ENCODE results near the gene RAP2B.
"Not testable (repeated sequence)": the region's sequence is repeated elsewhere in the genome, so short reads cannot be mapped to it uniquely, and the experiment has no call there.

Gene RAP2B

DNA sequence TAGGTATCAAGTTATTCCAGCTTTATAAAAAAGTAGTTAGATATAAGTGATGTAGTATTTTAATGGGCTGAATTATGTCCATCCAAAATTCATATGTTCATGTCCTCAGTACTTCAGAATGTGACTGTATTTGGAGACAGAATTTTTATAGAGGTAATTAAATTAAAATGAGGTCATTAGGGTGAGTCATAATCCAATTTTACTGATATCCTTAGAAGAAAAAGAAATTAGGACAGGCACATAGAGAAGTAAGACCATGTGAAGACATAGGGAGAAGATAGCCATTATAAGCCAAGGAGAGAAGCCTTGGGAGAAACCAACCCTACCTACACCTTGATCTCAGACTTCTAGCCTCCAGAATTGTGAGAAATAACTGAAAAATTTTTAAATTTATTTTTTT, 30.3 kb downstream of the RAP2B start:
- no peak for DNase-seq (ENCODE audit: low read depth)
- no peak overlapping the region for H3K4me3 ChIP-seq (ENCODE audit: control insufficient read depth, low read depth, low read length)
- TF ChIP-seq, protein P1, sequence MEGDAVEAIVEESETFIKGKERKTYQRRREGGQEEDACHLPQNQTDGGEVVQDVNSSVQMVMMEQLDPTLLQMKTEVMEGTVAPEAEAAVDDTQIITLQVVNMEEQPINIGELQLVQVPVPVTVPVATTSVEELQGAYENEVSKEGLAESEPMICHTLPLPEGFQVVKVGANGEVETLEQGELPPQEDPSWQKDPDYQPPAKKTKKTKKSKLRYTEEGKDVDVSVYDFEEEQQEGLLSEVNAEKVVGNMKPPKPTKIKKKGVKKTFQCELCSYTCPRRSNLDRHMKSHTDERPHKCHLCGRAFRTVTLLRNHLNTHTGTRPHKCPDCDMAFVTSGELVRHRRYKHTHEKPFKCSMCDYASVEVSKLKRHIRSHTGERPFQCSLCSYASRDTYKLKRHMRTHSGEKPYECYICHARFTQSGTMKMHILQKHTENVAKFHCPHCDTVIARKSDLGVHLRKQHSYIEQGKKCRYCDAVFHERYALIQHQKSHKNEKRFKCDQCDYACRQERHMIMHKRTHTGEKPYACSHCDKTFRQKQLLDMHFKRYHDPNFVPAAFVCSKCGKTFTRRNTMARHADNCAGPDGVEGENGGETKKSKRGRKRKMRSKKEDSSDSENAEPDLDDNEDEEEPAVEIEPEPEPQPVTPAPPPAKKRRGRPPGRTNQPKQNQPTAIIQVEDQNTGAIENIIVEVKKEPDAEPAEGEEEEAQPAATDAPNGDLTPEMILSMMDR (IDR thresholded peaks at IDR 0.05; ENCODE audit: control insufficient read depth, insufficient read depth, low read depth, low read length, missing control alignments): no peak

DNA sequence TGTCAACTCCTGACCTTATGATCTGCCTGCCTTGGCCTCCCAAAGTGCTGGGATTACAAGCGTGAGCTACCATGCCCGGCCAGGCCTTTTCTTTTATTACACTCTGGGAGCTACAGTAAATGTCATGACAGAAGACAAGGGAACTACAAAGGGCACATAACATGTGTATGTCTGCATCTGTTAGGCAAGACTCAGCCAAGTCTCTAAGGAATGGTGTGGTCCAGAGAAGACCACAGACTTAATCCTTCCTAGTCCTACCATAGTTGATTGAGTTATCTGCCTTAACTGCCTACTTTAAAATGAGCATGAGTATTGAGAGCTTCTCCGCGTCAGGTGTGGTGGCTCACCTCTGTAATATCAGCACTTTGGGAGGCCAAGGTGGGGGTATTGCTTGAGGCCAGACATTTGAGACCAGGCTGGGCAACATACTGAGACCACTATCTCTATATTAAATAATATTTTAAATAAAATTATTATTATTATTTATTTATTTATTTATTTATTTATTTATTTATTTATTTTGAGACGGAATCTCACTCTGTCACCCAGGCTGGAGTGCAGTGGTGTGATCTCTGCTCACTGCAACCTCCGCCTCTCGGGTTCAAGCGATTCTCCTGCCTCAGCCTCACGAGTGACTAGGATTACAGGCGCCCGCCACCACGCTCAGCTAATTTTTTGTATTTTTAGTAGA, 31.9 kb downstream of the RAP2B start:
- DNase-seq (ENCODE audit: low read depth); H3K4me3 ChIP-seq (ENCODE audit: control insufficient read depth, low read depth, low read length): not testable (repeated sequence)

DNA sequence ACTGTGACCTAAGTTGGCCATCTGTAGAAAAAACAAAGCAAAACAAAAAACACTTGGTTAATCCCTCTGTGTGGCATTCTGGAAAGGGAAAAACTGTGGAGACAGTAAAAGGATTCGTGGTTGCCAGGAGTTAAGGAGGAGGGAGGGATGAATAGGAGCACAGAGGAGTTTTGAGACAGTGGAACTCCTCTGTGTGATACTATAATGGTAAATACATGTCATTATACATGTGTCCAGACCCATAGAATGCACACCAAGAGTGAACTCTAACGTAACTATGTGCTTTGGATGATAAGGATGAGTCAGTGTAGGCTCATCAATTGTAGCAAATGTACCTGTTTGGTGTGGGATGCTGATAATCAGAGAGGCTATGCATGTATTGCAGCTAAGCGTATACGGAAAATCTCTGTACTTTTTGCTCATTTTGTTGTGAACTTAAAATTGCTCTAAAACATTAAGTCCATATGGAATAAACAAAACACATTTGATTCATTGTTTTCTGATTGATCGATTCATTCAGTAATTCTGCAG, 33.4 kb downstream of the RAP2B start:
- DNase-seq (ENCODE audit: low read depth): no peak
- TF ChIP-seq, protein P1 (IDR thresholded peaks at IDR 0.05; ENCODE audit: control insufficient read depth, insufficient read depth, low read depth, low read length, missing control alignments): no peak
- no peak overlapping the region for H3K4me3 ChIP-seq (ENCODE audit: control insufficient read depth, low read depth, low read length)

DNA sequence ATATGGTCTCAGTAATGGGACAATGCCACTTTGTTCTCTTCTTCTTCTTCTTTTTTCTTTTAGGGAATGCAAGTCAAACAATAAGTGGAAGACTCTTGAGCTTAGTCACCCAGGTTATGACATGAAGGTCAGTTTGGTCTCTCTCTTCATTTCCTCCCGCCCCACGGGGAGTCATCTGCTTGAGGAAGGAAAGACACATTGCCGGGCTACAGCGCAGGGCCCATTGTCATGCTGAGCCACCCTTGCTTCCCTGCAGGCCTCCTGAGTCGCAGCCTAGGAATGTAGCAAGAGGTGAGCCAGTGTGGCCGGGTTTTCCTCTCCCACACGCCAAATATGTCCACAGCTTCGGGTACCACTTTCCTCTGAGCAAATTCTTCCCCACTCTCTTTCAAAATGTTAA, 47.6 kb downstream of the RAP2B start:
- no peak overlapping the region for H3K4me3 ChIP-seq (ENCODE audit: control insufficient read depth, low read depth, low read length)
- DNase-seq (ENCODE audit: low read depth): no peak
- TF ChIP-seq, protein P1 (IDR thresholded peaks at IDR 0.05; ENCODE audit: control insufficient read depth, insufficient read depth, low read depth, low read length, missing control alignments): no peak

DNA sequence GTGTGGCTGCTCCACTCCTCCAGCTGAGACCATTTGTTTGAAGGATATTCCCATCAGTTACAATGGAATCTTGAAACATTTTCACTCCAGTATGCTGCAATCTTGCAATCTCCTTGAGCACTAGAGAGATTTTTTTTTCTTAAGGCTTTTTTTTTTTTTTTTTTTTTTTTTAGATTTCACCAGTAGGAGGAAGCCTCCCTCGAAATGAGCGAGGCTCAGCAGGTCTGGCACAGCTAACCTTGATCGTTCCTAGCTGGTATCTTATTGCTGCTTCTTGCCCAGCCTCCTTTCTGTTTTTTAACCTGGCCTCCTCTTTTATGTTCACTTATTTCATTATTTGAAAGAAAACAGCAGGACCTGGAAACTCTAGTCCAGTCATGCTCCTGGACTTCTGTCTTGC, 48.1 kb downstream of the RAP2B start:
- no peak for DNase-seq (ENCODE audit: low read depth)
- TF ChIP-seq, protein P1 (IDR thresholded peaks at IDR 0.05; ENCODE audit: control insufficient read depth, insufficient read depth, low read depth, low read length, missing control alignments): peak; percentile 12
- H3K4me3 ChIP-seq (ENCODE audit: control insufficient read depth, low read depth, low read length): no peak overlapping the region

DNA sequence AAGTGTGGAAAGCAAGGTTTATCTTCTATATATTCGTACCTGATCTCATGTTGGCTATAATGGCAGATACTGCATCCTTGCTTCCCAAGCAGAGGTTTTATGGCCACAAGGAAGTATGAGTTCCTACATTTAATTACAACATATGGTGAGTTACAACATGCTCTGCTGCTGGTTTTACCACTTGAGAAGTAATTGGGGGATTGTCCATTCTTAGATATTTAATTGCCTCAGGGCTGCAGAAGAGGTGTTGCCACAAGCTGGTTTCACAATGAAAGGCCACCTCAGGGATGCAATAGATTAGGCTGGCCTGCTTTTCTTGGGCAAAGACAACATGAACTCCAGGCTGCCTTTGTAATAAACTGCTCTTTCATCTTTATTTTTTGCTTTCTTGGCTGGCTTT, 48.6 kb downstream of the RAP2B start:
- H3K4me3 ChIP-seq (ENCODE audit: control insufficient read depth, low read depth, low read length): no peak overlapping the region
- TF ChIP-seq, protein P1 (IDR thresholded peaks at IDR 0.05; ENCODE audit: control insufficient read depth, insufficient read depth, low read depth, low read length, missing control alignments): no peak
- DNase-seq (ENCODE audit: low read depth): peak; percentile 78

DNA sequence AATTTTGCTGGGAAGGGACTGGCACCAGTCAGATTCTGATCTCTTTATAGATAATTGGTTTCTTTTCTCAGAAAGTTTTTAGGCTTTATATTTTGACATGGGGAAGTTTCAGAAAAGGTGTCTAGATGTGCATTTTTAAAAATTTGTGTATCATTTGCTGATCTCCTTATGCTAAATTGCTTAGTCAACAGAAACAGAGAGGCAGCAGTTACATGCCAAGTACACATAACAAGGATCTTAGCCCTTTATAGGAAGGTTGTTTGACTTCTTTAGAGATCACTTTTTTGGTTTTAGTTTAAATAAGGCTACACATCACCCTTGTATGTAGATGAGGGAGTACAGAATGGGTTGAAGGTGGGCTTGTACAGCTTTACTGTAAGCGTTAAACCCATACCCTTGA, 53.5 kb downstream of the RAP2B start:
- no peak for DNase-seq (ENCODE audit: low read depth)
- TF ChIP-seq, protein P1 (IDR thresholded peaks at IDR 0.05; ENCODE audit: control insufficient read depth, insufficient read depth, low read depth, low read length, missing control alignments): no peak
- no peak overlapping the region for H3K4me3 ChIP-seq (ENCODE audit: control insufficient read depth, low read depth, low read length)

All from AG09309 (cell line).